Ovary (tissue), 9 donors: ENCODE results near the gene CTDP1. TPM values are rescaled to one million over a fixed set of nuclear protein-coding genes. Genes with fewer than 3 reads are reported as not detected.

ENCODE experiments used
- DNase-seq, 5 donors: peaks; one replicate each; pipeline ENCODE4 v3.0.0-alpha.2; 2019 to 2020
- H3K27ac ChIP-seq, 2 donors: fragments of 200-600 bp; one replicate each; pipeline versions ENCODE4 v1.5.1 to v1.8.0; 2019 to 2022
- H3K27me3 ChIP-seq: fragments of 200-600 bp; one replicate; pipeline ENCODE4 v1.8.0; 2022
- H3K36me3 ChIP-seq: fragments of 200-600 bp; sonication (generic); one replicate; pipeline ENCODE4 v1.5.1; 2019
- H3K4me1 ChIP-seq: one replicate; pipeline ENCODE4 v1.8.1; 2013; ENCODE audit warnings: mild to moderate bottlenecking, moderate library complexity; ENCODE audit not compliant: insufficient read depth
- H3K4me3 ChIP-seq: fragments of 200-600 bp; sonication (generic); one replicate; pipeline ENCODE4 v1.5.1; 2017
- H3K9me3 ChIP-seq, 2 donors: fragments of 200-600 bp in 1 of 2; sonication (generic) in 1 of 2; one replicate each; pipeline versions ENCODE4 v1.5.1 to v1.8.1; 2013 to 2019; ENCODE audit warnings: mild to moderate bottlenecking in 1 of 2, moderate library complexity in 1 of 2
- EP300 ChIP-seq: sonication (generic); formaldehyde crosslinking; IDR thresholded peaks from one replicate; pipeline ENCODE4 v1.6.1; 2017; ENCODE audit warnings: antibody characterized with exemption
- POLR2A ChIP-seq: fragments of 450-650 bp; IDR thresholded peaks from one replicate; pipeline ENCODE4 v1.6.1; 2017; ENCODE audit warnings: antibody characterized with exemption, mild to moderate bottlenecking, moderate library complexity
- WGBS, 3 donors: extraction: QIAGEN DNeasy Blood & Tissue Kit in 1 of 3; methylation state at CpG; one replicate each; pipeline versions ENCODE4 v1.1.5 to v1.1.7; 2013 to 2017; 5-methylcytosine and 5-hydroxymethylcytosine counted together
- intact Hi-C, 4 donors: fragments of 100-400 bp; cut with DNase I; formaldehyde crosslinking; loops; one replicate each; pipeline versions ENCODE4 v1.11.0 to v1.15.1; 2022 to 2023
- polyA plus RNA-seq, 2 donors: library from polyadenylated mRNA; stranded (reverse); fragments of 200-250 nt in 1 of 2; fragments of 350-450 nt in 1 of 2; fragmentation: Illumina TruSeq in 1 of 2; extraction: RNeasy Lipid Tissue Mini Kit (QIAGEN cat#74804) in 1 of 2; gene quantifications; one replicate each; pipeline ENCODE4 v1.2.3, GENCODE V29; 2013 to 2014
- total RNA-seq, 7 donors: library from RNA; depleted of rRNA in 2 of 7; stranded (reverse); fragments of >200 nt in 2 of 7; fragmentation: NEBNext Ultra II Directional in 3 of 7; extraction: Animal tissue kit (Norgen Biotek cat#: 25700) in 3 of 7; gene quantifications; one replicate each; pipeline versions ENCODE4 v1.1.0 to v1.2.4, GENCODE V29; 2016 to 2023
- TF ChIP-seq, protein P1 (sequence below), 3 donors: fragments of 450-650 bp in 2 of 3; fragments of 200-600 bp in 1 of 3; IDR thresholded peaks; one replicate each; pipeline versions ENCODE4 v1.5.1 to v1.8.0; 2016 to 2022; ENCODE audit warnings: antibody characterized with exemption in 3 of 3, mild to moderate bottlenecking in 1 of 3
- donor health status: DM: no; HTN: no; CAD: no; lungs with moderate emphysema.
- donor health status: DM: no; HTN: no; CAD: no.
- donor health status: Bipolar disorder and iron deficiency.
- donor health status: DM: yes; HTN: yes; CAD: no.
- donor health status: DM: no; HTN: no; CAD: no.
- donor health status: DM: yes; HTN: yes; CAD: no.

CTDP1 gene
- total and polyA plus RNA-seq, 9 donors = 2.5 to 15.2 (median 11.2) TPM

DNA sequence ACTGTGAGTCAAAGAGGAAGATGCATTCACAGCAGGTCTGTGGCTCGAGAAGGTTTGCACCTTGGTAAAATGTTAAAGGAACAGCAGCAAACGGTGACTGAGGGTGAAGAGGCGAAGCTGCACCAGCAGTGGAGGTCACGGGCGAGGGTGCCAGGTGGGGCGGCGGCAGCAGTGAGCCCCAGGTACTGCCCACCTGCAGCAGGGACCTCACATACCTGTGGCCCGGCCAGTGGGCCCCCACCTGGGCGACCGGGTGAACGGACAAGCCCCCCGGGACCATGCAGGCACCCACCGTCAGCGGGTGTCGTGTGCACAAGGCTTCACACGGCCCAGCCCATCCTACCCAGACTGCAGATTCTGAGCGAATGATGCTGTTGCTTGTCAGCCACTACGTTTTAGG is 94.5 kb downstream of the CTDP1 start:
- no peak for DNase-seq
- H3K27me3 ChIP-seq = no peaks in the 10 kb centered on the region

DNA sequence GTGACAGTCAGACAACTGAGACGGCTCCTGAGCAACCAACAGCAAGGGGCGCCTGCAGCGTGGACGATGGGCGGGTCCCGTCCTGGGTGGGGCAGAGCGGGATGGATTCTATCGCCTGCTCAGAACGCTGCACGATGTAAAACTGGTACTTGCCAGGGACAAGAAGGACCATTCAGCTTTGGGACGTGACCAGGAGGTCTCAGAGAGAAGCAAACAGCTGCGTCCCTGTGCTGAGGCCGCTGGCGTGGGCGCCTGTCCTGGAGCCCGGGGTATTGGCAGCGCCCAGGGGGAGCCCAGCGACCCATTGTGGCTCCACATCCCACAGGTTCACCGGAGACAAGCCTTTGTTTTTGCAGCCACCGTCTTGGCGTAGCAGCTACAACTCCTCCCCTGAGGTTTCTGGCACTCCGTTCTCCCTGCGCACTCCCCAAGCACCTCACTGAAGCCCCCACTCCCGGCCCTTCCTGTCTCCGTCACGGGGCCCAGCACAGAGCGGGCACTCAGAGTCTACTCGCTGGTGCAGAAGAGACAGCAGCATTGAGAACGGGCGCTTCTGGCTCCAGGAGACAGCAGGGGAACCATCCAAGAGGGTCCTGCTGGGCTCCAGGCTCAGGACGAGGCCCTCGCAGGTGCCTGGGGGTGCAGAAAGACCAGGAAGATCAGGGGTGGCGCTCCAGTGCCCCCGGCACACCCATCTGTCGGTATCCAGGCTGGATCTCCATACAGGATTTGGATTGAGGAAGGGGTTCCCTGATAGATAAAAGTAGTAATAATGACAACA is 96.0 kb downstream of the CTDP1 start:
- DNase-seq = no peak
- no peaks in the 10 kb centered on the region for H3K36me3 ChIP-seq
- no peaks in the 10 kb centered on the region for H3K4me1 ChIP-seq
- no peaks in the 10 kb centered on the region for H3K9me3 ChIP-seq
- no peaks in the 10 kb centered on the region for H3K27me3 ChIP-seq
- no peak overlapping the region for H3K27ac ChIP-seq
- no peak for TF ChIP-seq EP300
- no peak for TF ChIP-seq POLR2A
- TF ChIP-seq, protein P1, sequence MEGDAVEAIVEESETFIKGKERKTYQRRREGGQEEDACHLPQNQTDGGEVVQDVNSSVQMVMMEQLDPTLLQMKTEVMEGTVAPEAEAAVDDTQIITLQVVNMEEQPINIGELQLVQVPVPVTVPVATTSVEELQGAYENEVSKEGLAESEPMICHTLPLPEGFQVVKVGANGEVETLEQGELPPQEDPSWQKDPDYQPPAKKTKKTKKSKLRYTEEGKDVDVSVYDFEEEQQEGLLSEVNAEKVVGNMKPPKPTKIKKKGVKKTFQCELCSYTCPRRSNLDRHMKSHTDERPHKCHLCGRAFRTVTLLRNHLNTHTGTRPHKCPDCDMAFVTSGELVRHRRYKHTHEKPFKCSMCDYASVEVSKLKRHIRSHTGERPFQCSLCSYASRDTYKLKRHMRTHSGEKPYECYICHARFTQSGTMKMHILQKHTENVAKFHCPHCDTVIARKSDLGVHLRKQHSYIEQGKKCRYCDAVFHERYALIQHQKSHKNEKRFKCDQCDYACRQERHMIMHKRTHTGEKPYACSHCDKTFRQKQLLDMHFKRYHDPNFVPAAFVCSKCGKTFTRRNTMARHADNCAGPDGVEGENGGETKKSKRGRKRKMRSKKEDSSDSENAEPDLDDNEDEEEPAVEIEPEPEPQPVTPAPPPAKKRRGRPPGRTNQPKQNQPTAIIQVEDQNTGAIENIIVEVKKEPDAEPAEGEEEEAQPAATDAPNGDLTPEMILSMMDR (IDR thresholded peaks at IDR 0.05) = no peak
- intact Hi-C loops = no loop called here
- 80 to 84% (median 81%) methylated on average over 35 of the region's 35 CpGs for WGBS, 3 donors
- H3K4me3 ChIP-seq = no peak overlapping the region

More for the DNA sequence above, 94.5 kb downstream of the CTDP1 start:
- no peaks in the 10 kb centered on the region for H3K36me3 ChIP-seq
- H3K27ac ChIP-seq = no peak overlapping the region
- no peaks in the 10 kb centered on the region for H3K9me3 ChIP-seq
- TF ChIP-seq POLR2A (no peak), EP300 (no peak)
- TF ChIP-seq, protein P1 (IDR thresholded peaks at IDR 0.05) = no peak
- H3K4me3 ChIP-seq = no peak overlapping the region
- WGBS, 3 donors = 74 to 79% (median 76%) methylated on average over 15 to 18 of the region's 18 CpGs
- intact Hi-C loops = no loop called here
- H3K4me1 ChIP-seq = no peaks in the 10 kb centered on the region

DNA sequence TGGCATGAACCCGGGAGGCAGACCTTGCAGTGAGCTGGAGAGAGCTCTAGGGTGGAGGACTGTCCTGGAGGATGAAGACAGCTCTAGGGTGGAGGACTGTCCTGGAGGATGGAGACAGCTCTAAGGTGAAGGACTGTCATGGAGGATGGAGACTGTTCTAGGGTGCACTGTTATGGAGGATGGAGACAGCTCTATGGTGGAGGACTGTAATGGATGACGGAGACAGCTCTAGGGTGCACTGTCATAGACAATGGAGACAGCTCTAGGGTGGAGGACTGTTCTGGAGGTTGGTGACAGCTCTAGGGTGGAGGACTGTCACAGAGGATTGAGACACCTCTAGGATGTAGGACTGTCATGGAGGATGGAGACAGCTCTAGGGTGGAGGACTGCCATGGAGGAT is 97.1 kb downstream of the CTDP1 start:
- Histone ChIP-seq H3K27me3 (no peaks in the 10 kb centered on the region), H3K9me3 (no peaks in the 10 kb centered on the region), H3K27ac (no peak overlapping the region), H3K36me3 (no peaks in the 10 kb centered on the region), H3K4me3 (no peak overlapping the region), H3K4me1 (no peaks in the 10 kb centered on the region)
- intact Hi-C loops = no loop called here
- TF ChIP-seq, protein P1 (IDR thresholded peaks at IDR 0.05) = no peak
- TF ChIP-seq EP300 (no peak), POLR2A (no peak)
- WGBS, 3 donors = 63 to 88% (median 82%) methylated on average over 2 of the region's 2 CpGs
- no peak for DNase-seq

DNA sequence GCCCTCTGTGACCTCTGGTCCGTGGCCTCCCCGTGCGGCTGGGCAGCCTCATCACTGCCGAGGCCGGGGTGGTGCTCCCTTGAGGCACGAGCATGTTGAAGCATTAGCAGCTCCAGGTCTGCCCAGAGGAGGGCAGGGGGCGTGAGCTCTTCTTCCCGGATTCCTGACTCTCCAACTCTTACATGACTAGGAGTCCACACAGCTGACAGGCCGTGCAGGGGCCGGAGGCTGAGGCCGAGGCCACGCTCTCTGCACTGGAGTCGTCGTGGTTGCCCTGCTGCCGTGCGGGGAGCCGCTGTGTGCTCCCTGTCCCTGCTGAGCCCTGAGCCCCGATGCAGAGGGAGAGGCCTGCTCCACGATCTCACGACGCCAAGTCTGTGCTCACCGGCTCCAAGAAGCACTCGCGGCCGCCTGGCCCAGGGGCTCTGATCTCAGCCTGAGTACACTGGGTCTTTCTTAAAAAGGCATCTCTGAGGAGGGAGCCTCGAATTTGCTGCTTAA is 98.7 kb downstream of the CTDP1 start:
- no peak overlapping the region for H3K4me3 ChIP-seq
- intact Hi-C loops = no loop called here

More for the DNA sequence above, 98.7 kb downstream of the CTDP1 start:
- WGBS, 3 donors = 44 to 52% (median 52%) methylated on average over 26 of the region's 26 CpGs
- H3K9me3 ChIP-seq = no peaks in the 10 kb centered on the region
- H3K27ac ChIP-seq = no peak overlapping the region
- TF ChIP-seq EP300 = no peak
- no peak for TF ChIP-seq POLR2A
- TF ChIP-seq, protein P1 (IDR thresholded peaks at IDR 0.05) = no peak
- no peaks in the 10 kb centered on the region for H3K4me1 ChIP-seq
- H3K36me3 ChIP-seq = no peaks in the 10 kb centered on the region
- no peak for DNase-seq
- no peaks in the 10 kb centered on the region for H3K27me3 ChIP-seq
